GM12878 (cell line): Measurements from ENCODE around the gene DUOXA2. TPM values are rescaled to one million over a fixed set of nuclear protein-coding genes. Genes with fewer than 3 reads are reported as not detected.
A peak's percentile ranks its signal among the peaks of the same experiment; 100 is the strongest.

ENCODE experiments used
- ATAC-seq: fragments of 200-7000 bp; cut with Tn5 transposase; 3 replicates; pipeline ENCODE4 v1.9.1; 2020; ENCODE audit warnings: mild to moderate bottlenecking, moderate library complexity
- BruUV-seq: library from RNA; stranded (reverse); fragments of 400-500 nt; replicated peaks from 2 replicates; lab custom pipeline; 2021; lab: Mats Ljungman, UMichigan
- CTCF ChIA-PET: fragments of 300-600 bp; sonication (Branson Sonifier 250); formaldehyde crosslinking; extraction: SDS; loops from one replicate; lab custom pipeline; 2021; ENCODE audit warnings: inconsistent platforms; lab: Yijun Ruan, JAX
- POLR2A ChIA-PET: fragments of 350-600 bp; formaldehyde crosslinking; extraction: SDS; loops from one replicate; lab custom pipeline; 2021; ENCODE audit warnings: inconsistent platforms; lab: Charles Lee
- RAD21 ChIA-PET: fragments of 300-600 bp; sonication (Branson Sonifier 250); formaldehyde crosslinking; loops from one replicate; lab custom pipeline; 2023; ENCODE audit warnings: antibody characterized with exemption; ENCODE audit not compliant: unreplicated experiment; lab: Charles Lee
- SMC1A ChIA-PET: fragments of 300-600 bp; sonication (Branson Sonifier 250); formaldehyde crosslinking; loops from one replicate; lab custom pipeline; 2023; ENCODE audit not compliant: unreplicated experiment, uncharacterized antibody; lab: Charles Lee
- DNase-seq: peaks from one replicate; pipeline ENCODE4 v3.0.0-alpha.2; 2011; ENCODE audit warnings: low read depth, low spot score
- FAIRE-seq: peaks from 3 replicates; lab custom pipeline; 2011; peaks lifted over from hg19 to GRCh38; lab: Jason Lieb, UNC
- H2AFZ ChIP-seq: 2 replicates; pipeline ENCODE4 v1.6.0; 2011; ENCODE audit warnings: low read depth, low read length, control low read depth; ENCODE audit not compliant: control insufficient read depth
- H3K27ac ChIP-seq: 2 replicates; pipeline ENCODE4 v1.5.1; 2011; ENCODE audit warnings: control low read depth; ENCODE audit not compliant: control insufficient read depth, insufficient read depth
- H3K27me3 ChIP-seq, 2 experiments: replicated peaks in 1 of 2; 2 replicates each; pipeline versions ENCODE4 v1.6.0 to v1.6.1; 2011; ENCODE audit warnings: low read length in 1 of 2; ENCODE audit not compliant: control insufficient read depth in 2 of 2, insufficient read depth in 2 of 2
- H3K36me3 ChIP-seq, 2 experiments: 2 replicates each; pipeline ENCODE4 v1.5.1; 2011; ENCODE audit warnings: low read length in 1 of 2; ENCODE audit not compliant: control insufficient read depth in 2 of 2, insufficient read depth in 2 of 2
- H3K4me1 ChIP-seq: 2 replicates; pipeline ENCODE4 v1.6.1; 2011; ENCODE audit warnings: mild to moderate bottlenecking, low read length, moderate library complexity, mixed read lengths; ENCODE audit not compliant: control insufficient read depth, insufficient read depth
- H3K4me2 ChIP-seq: 2 replicates; pipeline ENCODE4 v1.6.0; 2011; ENCODE audit warnings: control low read depth; ENCODE audit not compliant: control insufficient read depth, insufficient read depth
- H3K4me3 ChIP-seq: fragments of 200-600 bp; sonication (generic); 2 replicates; pipeline ENCODE4 v1.5.1; 2016
- H3K79me2 ChIP-seq: 2 replicates; pipeline ENCODE4 v1.6.0; 2011; ENCODE audit warnings: low read length; ENCODE audit not compliant: control insufficient read depth, insufficient read depth
- H3K9ac ChIP-seq: 2 replicates; pipeline ENCODE4 v1.8.0; 2011; ENCODE audit warnings: low read length, control low read depth, mixed read lengths; ENCODE audit not compliant: control insufficient read depth, insufficient read depth
- H3K9me3 ChIP-seq: replicated peaks from 3 replicates; pipeline ENCODE4 v1.5.1; 2011; ENCODE audit warnings: mild to moderate bottlenecking, low read length; ENCODE audit not compliant: control insufficient read depth, insufficient read depth
- H4K20me1 ChIP-seq: 2 replicates; pipeline ENCODE4 v1.6.0; 2011; ENCODE audit not compliant: control insufficient read depth, insufficient read depth
- BCL11A ChIP-seq: IDR thresholded peaks from 2 replicates; pipeline ENCODE4 v1.6.1; 2011; ENCODE audit warnings: low read depth, low read length
- ELK1 ChIP-seq: IDR thresholded peaks from 2 replicates; pipeline ENCODE4 v1.6.1; 2012; ENCODE audit warnings: low read depth, low read length, improper control_type of control experiment
- IRF4 ChIP-seq: IDR thresholded peaks from 2 replicates; pipeline ENCODE4 v1.6.1; 2011; ENCODE audit warnings: low read depth, low read length
- JUNB ChIP-seq: IDR thresholded peaks from 2 replicates; pipeline ENCODE4 v1.6.1; 2016; ENCODE audit warnings: antibody characterized with exemption, mild to moderate bottlenecking
- PAX5 ChIP-seq: IDR thresholded peaks from 2 replicates; pipeline ENCODE4 v1.6.1; 2011; ENCODE audit warnings: low read depth, low read length, borderline replicate concordance
- RUNX3 ChIP-seq: IDR thresholded peaks from 2 replicates; pipeline ENCODE4 v1.6.1; 2012; ENCODE audit warnings: low read length, inconsistent platforms
- SIN3A ChIP-seq: IDR thresholded peaks from 2 replicates; pipeline ENCODE4 v1.6.1; 2012; ENCODE audit warnings: low read depth, low read length, improper control_type of control experiment
- TBL1XR1 ChIP-seq: IDR thresholded peaks from 2 replicates; pipeline ENCODE4 v1.6.1; 2012; ENCODE audit warnings: low read depth, low read length, improper control_type of control experiment
- YY1 ChIP-seq: IDR thresholded peaks from 2 replicates; pipeline ENCODE4 v1.6.1; 2011; ENCODE audit warnings: low read depth, mild to moderate bottlenecking, low read length
- WGBS: methylation state at CpG from one replicate; pipeline ENCODE4 v1.1.6; 2016; ENCODE audit warnings: low lambda C conversion rate; ENCODE audit not compliant: insufficient replicate concordance, insufficient coverage; ENCODE audit errors: missing lambda C conversion rate; 5-methylcytosine and 5-hydroxymethylcytosine counted together
- in situ Hi-C: fragments of 300-500 bp; cut with MboI; formaldehyde crosslinking; loops from 9 replicates; pipeline ENCODE4 v1.14.3; 2018; ENCODE audit warnings: mixed read lengths
- intact Hi-C: fragments of 100-400 bp; cut with micrococcal nuclease; formaldehyde crosslinking; loops from one replicate; pipeline ENCODE4 v1.14.2; 2022; ENCODE audit not compliant: unreplicated experiment
- polyA plus RNA-seq, 11 experiments: library from polyadenylated mRNA; depleted of rRNA in 4 of 11; unstranded in 6 of 11; stranded (reverse) in 5 of 11; fragments of >200 nt; fragmentation: Nextera tagmentation in 4 of 11; fragmentation: Illumina TruSeq in 1 of 11; extraction: Ambion mirVana in 4 of 11; extraction: Trizol in 1 of 11; gene quantifications; 1 replicate in 1 of 11; 2 replicates in 10 of 11; pipeline versions ENCODE4 v1.2.1 to v1.2.3, GENCODE V29; 2011 to 2016; ENCODE audit warnings: inconsistent platforms in 2 of 11, missing spikeins in 2 of 11, low read depth in 1 of 11
- total RNA-seq, 4 experiments: library from RNA; depleted of rRNA in 3 of 4; stranded (reverse); fragments of >200 nt in 3 of 4; fragmentation: Illumina TruSeq in 1 of 4; extraction: Trizol in 1 of 4; gene quantifications; 2 replicates each; pipeline versions ENCODE4 v1.2.1 to v1.2.3, GENCODE V29; 2013 to 2021
- TF ChIP-seq, protein P1 (sequence below), 3 experiments: IDR thresholded peaks in 2 of 3; conservative IDR thresholded peaks in 1 of 3; 2 replicates each; pipeline ENCODE4 v1.5.1; 2011; ENCODE audit warnings: low read depth in 3 of 3, low read length in 3 of 3, mild to moderate bottlenecking in 3 of 3, control low read depth in 2 of 3, moderate library complexity in 2 of 3, inconsistent platforms in 1 of 3, mixed read lengths in 1 of 3; ENCODE audit not compliant: control insufficient read depth in 2 of 3, insufficient read depth in 1 of 3; ENCODE audit errors: extremely low read depth in 1 of 3
- TF ChIP-seq, protein P2 (sequence below): fragments of 450-650 bp; IDR thresholded peaks from 2 replicates; pipeline ENCODE4 v1.6.1; 2017; ENCODE audit warnings: low read depth, mild to moderate bottlenecking, moderate library complexity

The DUOXA2 gene
- total and polyA plus RNA-seq, 10 of the 15 experiments (the other 5 are each of a cell fraction or from before 2014, with no cell fraction given), result not detected

DNA sequence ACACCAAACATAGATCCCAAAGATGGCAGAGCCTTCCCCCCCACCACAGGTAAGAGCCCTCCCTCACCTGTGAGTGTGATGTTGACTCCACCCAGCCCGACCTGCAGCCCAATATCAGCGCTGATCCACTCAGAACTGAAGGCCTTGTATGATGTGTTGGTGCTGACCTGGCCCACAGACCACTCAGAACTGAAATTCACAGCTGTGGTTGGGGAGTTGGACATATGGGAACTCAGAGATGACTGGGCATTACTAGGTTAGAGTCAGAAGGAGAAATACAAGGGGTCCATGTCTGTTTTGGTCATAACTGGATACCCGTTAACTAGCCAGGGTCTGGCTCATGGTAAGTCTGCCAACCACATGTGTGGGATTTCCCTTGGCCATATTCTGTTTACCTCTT lies 6.9 kb downstream of the DUOXA2 start:
- CTCF ChIA-PET, result interaction anchor here (0.9 to 1.9 kb wide), 3 partner anchors 10 to 23 kb away, joined by 4 to 6 read pairs (median 4); partner anchors contain the start of gene DUOX1
- RAD21 ChIA-PET, result no interaction called here
- intact Hi-C loops, result loop anchor here (10.0 kb wide), 1 partner anchor 146 kb away; no protein-coding TSS in a partner anchor
- Histone ChIP-seq H3K9ac (no peak overlapping the region), H3K27ac (no peak overlapping the region), H2AFZ (no peak overlapping the region), H3K27me3 (peaks cover 4 to 9% of the 10 kb centered on the region in 2 experiments), H3K4me1 (no peaks in the 10 kb centered on the region), H3K79me2 (no peaks in the 10 kb centered on the region), H4K20me1 (no peaks in the 10 kb centered on the region), H3K4me2 (no peak overlapping the region), H3K4me3 (no peak overlapping the region), H3K36me3 (no peaks in the 10 kb centered on the region), H3K9me3 (no peaks in the 10 kb centered on the region)
- FAIRE-seq (no peak), ATAC-seq (peak; percentile 37), DNase-seq (no peak)
- SMC1A ChIA-PET, result interaction anchor here (0.6 kb wide), 1 partner anchor 194 kb away, joined by 3 read pairs; no protein-coding TSS in a partner anchor
- 2% methylated on average over 3 of the region's 3 CpGs for WGBS
- BruUV-seq, result no TSS peak
- peak; percentile 46; the same call in 1 of the 2 replicates for TF ChIP-seq PAX5
- no peak for TF ChIP-seq SIN3A
- peak; percentile 36; the same call in 1 of the 2 replicates for TF ChIP-seq JUNB
- TF ChIP-seq IRF4, result peak; percentile 55; the same call in 1 of the 2 replicates
- no peak for TF ChIP-seq YY1
- 0 out of 2 replicates have a peak, but pooled peaks have one; percentile 66 for TF ChIP-seq BCL11A
- TF ChIP-seq RUNX3, result peak; percentile 48; the same call in 1 of the 2 replicates
- TF ChIP-seq TBL1XR1, result no peak
- TF ChIP-seq, protein P1, sequence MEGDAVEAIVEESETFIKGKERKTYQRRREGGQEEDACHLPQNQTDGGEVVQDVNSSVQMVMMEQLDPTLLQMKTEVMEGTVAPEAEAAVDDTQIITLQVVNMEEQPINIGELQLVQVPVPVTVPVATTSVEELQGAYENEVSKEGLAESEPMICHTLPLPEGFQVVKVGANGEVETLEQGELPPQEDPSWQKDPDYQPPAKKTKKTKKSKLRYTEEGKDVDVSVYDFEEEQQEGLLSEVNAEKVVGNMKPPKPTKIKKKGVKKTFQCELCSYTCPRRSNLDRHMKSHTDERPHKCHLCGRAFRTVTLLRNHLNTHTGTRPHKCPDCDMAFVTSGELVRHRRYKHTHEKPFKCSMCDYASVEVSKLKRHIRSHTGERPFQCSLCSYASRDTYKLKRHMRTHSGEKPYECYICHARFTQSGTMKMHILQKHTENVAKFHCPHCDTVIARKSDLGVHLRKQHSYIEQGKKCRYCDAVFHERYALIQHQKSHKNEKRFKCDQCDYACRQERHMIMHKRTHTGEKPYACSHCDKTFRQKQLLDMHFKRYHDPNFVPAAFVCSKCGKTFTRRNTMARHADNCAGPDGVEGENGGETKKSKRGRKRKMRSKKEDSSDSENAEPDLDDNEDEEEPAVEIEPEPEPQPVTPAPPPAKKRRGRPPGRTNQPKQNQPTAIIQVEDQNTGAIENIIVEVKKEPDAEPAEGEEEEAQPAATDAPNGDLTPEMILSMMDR (IDR thresholded peaks at IDR 0.05 in 2 of 3, conservative IDR thresholded peaks at IDR 0.05 in 1 of 3; ENCODE audit: control insufficient read depth in 2 of 3, extremely low read depth in 1 of 3, insufficient read depth in 1 of 3, low read depth in 3 of 3, low read length in 3 of 3), result no peak
- no peak for TF ChIP-seq ELK1
- TF ChIP-seq, protein P2, sequence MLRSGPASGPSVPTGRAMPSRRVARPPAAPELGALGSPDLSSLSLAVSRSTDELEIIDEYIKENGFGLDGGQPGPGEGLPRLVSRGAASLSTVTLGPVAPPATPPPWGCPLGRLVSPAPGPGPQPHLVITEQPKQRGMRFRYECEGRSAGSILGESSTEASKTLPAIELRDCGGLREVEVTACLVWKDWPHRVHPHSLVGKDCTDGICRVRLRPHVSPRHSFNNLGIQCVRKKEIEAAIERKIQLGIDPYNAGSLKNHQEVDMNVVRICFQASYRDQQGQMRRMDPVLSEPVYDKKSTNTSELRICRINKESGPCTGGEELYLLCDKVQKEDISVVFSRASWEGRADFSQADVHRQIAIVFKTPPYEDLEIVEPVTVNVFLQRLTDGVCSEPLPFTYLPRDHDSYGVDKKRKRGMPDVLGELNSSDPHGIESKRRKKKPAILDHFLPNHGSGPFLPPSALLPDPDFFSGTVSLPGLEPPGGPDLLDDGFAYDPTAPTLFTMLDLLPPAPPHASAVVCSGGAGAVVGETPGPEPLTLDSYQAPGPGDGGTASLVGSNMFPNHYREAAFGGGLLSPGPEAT, result no peak
- in situ Hi-C loops, result no loop called here
- POLR2A ChIA-PET, result no interaction called here
